HCEC 1CT (cell line): ENCODE measurements around the gene OPA1.
"Not testable (repeated sequence)": the region's sequence is repeated elsewhere in the genome, so short reads cannot be mapped to it uniquely, and the experiment has no call there.

Experiments
- DNase-seq: peaks from one replicate; pipeline ENCODE4 v3.0.0-alpha.2; 2017

Gene OPA1

GRCh38 chr3:193590088-193590856 lies 2.7 kb upstream of the OPA1 start:
- DNase-seq: peak; percentile 72

DNA sequence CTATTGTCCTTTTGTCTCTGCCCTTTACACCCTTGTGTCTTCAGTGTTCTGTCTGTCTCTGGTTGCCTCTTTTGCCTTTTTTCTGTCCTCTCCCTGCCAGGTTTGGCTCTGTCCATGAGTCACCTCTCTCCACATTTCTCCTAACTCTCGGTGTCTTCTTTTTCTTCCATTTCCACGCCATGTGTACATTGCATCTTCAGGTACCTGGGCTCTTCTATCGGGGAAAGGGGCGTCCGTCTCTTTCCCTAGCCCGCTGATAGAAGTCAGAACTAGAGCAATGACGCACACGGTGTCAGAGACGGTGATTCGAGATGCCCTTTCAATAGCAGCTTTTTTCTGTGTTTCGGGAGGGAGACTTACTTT lies 641 bp downstream of the OPA1 start:
- DNase-seq: peak; percentile 16

DNA sequence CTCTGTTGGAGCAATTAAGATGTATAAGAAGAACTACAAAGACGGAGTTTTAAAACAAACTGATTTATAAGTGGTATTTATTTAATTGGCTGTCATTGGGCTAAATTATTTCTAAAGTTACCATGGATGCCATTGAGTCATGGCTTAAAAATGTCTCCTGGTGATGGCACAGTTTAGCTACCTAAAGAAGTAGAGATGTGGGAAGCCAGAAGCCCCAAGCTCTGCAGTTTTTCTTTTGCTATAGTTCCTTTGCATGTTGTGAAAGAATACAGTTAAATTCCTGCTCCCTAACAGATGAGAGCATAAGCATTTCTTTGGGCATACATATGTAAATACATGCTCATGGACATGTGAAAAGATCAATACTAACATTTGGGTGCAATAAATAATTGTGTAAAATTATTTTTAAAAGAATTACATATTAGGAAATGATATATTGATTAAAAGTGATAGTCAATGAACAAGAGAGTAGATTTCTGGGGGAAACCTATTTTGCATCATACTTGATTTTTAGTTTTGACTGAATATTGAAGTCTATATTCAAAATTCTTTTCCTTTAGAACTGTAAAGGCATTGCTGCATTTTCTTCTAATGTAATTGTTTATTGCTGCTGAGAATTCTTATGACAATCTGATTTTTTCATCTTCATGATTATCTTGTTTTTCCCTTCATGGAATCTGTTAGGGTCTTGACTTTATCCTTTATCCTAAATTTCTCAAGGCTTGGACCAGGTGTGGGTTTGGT lies 2.1 kb downstream of the OPA1 start:
- DNase-seq: peak; percentile 12

DNA sequence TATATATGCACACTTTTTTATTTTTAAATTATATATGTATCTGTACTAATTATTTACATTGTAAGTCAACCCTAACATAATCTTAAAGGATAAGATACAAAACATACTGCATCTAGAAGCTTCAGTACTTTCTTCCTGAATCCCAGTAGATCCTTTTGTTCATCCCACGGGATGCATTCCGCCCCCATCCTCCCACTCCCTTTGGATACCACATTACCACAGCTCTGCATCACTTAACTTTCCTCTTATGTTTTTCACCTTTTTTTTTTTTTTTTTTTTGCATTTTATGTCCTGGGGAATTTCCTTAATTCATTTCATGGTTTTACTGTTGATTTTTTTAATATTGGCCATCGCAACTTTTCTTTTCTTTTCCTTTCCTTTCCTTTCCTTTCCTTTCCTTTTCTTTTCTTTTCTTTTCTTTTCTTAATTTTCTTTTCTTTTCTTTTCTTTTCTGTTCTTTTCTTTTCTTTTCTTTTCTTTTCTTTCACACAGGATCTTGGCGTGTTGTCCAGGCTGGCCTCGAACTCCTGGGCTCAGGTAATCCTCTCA lies 3.0 kb downstream of the OPA1 start:
- DNase-seq: no peak

DNA sequence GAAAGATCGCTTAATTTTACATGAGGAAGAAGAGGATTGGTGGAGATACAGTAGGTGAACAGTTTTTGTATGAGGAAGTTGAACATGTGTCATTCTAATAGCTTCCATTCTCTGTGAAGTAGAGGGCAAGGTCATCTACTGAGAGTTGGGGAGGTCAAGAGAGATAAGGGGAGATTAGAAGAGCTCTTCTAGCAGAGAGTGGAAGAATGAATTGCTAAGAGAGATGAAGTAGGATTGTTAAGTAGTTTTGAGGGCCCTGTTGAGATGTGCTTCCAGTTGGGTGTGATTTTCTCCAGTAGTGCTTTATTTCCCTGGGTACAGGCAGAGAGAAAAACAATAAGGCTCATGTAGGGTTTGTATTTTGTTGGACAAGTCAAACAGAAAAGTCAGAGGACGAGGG lies 5.2 kb downstream of the OPA1 start:
- DNase-seq: no peak

GRCh38 chr3:193599393-193599792 lies 6.4 kb downstream of the OPA1 start:
- no peak for DNase-seq

- DNase-seq: peak; percentile 56
Observed at GRCh38 chr3:193605876-193606275, 12.9 kb downstream of the OPA1 start.

GRCh38 chr3:193606892-193607291 lies 13.9 kb downstream of the OPA1 start:
- DNase-seq: not testable (repeated sequence)

- not testable (repeated sequence) for DNase-seq
Observed at GRCh38 chr3:193610516-193610915, 17.5 kb downstream of the OPA1 start.

- no peak for DNase-seq
Observed at GRCh38 chr3:193614430-193614829, 21.4 kb downstream of the OPA1 start.

- no peak for DNase-seq
Observed at GRCh38 chr3:193617628-193618027, 24.6 kb downstream of the OPA1 start.

- DNase-seq: no peak
Observed at GRCh38 chr3:193620057-193620456, 27.0 kb downstream of the OPA1 start.

DNA sequence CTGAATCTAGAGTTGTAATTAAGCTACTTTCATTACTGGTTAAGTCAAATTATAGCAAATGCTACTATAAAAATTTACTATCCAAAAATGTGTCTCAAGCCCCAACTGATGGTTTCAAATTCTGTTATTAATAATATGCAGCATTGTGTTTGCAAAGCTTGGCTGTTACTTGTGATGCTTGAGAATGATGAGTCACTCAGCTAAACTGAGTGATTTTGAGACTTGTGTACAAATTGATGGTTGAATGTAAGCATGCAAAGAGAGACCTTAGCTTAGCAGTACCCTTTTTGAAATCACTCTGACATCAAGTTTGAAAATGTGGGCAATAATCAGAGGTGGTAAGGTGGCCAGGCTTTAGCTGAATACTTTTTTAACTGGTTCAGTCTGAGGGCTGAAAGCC lies 27.6 kb downstream of the OPA1 start:
- peak; percentile 40 for DNase-seq

DNA sequence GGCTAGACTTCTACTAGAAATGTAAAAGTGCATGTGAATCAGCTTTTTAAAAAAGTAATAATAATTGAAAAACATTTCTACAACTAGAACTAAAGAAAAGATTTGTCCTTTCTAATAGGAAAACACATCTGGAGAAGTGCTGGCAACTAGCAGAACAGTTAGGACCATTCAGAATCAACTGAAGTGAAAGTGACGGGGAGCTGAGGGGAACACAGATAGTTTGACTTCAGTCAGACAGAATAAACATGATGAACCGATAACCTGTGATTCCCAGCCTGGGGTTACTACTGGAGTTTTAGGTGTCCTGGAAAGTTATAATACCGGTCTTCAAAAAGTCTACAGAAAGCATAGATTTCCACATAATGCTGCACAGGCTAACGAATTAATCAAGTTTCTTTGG lies 28.1 kb downstream of the OPA1 start:
- no peak for DNase-seq

DNA sequence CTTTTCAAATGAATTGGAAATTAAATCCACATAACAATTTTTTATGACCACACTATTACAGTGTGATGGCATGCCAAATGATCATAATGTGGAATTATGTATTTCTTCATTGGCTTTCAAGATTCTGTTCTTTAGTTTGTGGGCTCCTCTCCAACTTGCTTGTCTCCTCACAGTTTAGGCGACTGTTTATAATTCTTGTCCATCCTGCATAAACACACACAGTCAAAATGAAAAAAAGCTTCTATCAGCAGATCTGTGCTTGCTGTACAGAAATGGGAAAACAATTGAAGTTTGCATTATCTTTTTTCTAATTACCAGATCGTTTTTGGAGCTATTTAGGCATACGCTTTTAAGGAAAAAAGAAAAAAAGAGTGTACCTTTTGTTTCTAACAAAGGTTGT lies 37.0 kb downstream of the OPA1 start:
- DNase-seq: no peak

- no peak for DNase-seq
Observed at GRCh38 chr3:193637831-193638230, 44.8 kb downstream of the OPA1 start.

- no peak for DNase-seq
Observed at GRCh38 chr3:193638833-193639232, 45.8 kb downstream of the OPA1 start.

DNA sequence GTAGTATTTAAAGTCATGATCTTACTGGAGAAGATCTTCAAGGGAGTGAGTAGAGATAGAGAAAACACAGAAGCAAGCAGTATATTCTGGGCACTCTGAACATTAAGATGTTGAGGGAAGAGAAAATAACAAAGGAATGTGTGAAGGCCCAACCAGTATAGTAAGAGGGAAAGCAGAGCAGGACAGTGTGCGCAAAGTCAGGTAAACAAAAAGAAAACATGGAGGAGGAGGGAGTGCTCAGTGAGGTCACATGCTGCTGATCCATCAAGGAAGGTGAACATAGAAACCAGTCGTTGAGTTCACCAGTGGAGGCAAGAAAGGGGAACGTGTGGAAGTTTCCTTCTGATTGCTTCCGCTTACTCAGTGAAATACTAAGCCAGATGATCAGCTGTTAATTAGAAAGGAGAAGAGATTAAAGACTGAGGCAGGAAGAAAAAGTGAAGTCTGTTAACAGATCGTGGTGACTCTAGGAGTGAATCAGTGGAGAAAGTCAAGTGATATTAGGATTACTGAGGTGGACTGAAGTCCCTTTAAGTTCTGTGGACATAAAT lies 47.2 kb downstream of the OPA1 start:
- DNase-seq: no peak

GRCh38 chr3:193640728-193641439 lies 47.9 kb downstream of the OPA1 start:
- DNase-seq: no peak

DNA sequence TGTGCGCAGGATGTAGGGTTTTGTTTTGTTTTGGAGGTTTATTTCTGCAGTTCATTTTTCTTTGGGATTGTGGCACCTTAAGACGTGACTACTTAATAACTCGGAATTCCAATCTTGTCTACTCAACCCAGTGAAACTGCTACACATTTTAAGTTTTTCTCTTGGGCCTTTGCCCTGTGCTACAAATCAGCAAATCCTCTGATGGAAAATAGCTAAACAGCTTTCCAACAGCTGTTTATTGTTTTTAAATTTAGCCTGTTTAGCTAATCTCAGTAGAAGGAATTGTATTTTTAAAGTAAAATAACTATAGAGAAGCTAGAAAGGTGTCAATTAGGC lies 48.4 kb downstream of the OPA1 start:
- no peak for DNase-seq

GRCh38 chr3:193645806-193646205 lies 52.8 kb downstream of the OPA1 start:
- DNase-seq: no peak

- no peak for DNase-seq
Observed at GRCh38 chr3:193648542-193649076, 55.6 kb downstream of the OPA1 start.

DNA sequence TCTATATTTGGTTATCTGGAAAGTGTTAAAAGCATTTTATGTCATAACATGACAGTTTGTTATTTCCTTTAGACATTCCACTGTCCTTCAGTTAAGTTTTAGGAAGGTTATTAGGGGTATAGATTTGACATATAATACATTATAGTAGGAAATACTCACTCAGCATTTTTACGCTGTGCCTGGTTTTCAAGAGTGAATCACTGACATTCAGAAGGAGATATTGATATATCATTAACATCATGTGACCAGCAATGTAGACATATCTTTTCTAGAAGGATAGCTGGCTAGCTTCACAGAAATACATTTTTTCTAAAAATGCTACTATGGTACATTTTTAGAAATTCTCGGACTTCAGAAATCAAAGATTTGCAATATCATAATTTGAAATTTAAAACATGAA lies 57.6 kb downstream of the OPA1 start:
- no peak for DNase-seq
